Activated CD4-positive, alpha-beta T cell treated with anti-CD3 and anti-CD28 coated beads, Interleukin-2, amount 10 ng/mL, durations not matched to agents 7 days and 5 days (primary cell): ENCODE results near the gene CAVIN4. TPM values are rescaled to one million over a fixed set of nuclear protein-coding genes. Genes with fewer than 3 reads are reported as not detected.
A peak's percentile ranks its signal among the peaks of the same experiment; 100 is the strongest.

Experiments
- CTCF ChIA-PET: fragments of 350-600 bp; sonication (Branson Sonifier 250); formaldehyde crosslinking; loops from one replicate; lab custom pipeline; 2021; ENCODE audit warnings: antibody characterized with exemption; lab: Charles Lee
- POLR2A ChIA-PET: fragments of 350-600 bp; sonication (Branson Sonifier 250); formaldehyde crosslinking; loops from one replicate; lab custom pipeline; 2021; ENCODE audit warnings: antibody characterized with exemption; lab: Charles Lee
- DNase-seq: peaks from one replicate; pipeline ENCODE4 v3.0.0-alpha.2; 2020
- H3K27ac Mint-ChIP-seq: one replicate; pipeline ENCODE4 v1.8.0; 2021; ENCODE audit warnings: mild to moderate bottlenecking, moderate library complexity, mixed read lengths
- H3K27me3 Mint-ChIP-seq: one replicate; pipeline ENCODE4 v1.8.0; 2021; ENCODE audit warnings: mixed read lengths
- H3K36me3 Mint-ChIP-seq: one replicate; pipeline ENCODE4 v1.8.0; 2021; ENCODE audit warnings: low read depth, mixed read lengths
- H3K4me1 Mint-ChIP-seq: one replicate; pipeline ENCODE4 v1.8.0; 2021; ENCODE audit warnings: mixed read lengths
- H3K4me3 Mint-ChIP-seq: one replicate; pipeline ENCODE4 v1.8.0; 2021; ENCODE audit warnings: mild to moderate bottlenecking, moderate library complexity, mixed read lengths
- H3K9me3 Mint-ChIP-seq: one replicate; pipeline ENCODE4 v1.8.0; 2021; ENCODE audit warnings: mixed read lengths
- total RNA-seq, 2 experiments: library from RNA; stranded (reverse); gene quantifications; one replicate each; pipeline ENCODE4 v1.2.3, GENCODE V29; 2021

CAVIN4 gene
- total RNA-seq, 2 experiments from 2014 or later, result 0.10 to 0.12 TPM

- no peak overlapping the region for H3K4me3 Mint-ChIP-seq
- H3K27me3 Mint-ChIP-seq, result peaks cover 15% of the 10 kb centered on the region
- no peak overlapping the region for H3K27ac Mint-ChIP-seq
- no peaks in the 10 kb centered on the region for H3K9me3 Mint-ChIP-seq
- H3K4me1 Mint-ChIP-seq, result peaks cover 19% of the 10 kb centered on the region
- CTCF ChIA-PET, result interaction anchor here (1.2 kb wide), 1 partner anchor 14 kb away, joined by 4 read pairs; no protein-coding TSS in a partner anchor
- no peaks in the 10 kb centered on the region for H3K36me3 Mint-ChIP-seq
- POLR2A ChIA-PET, result no interaction called here
- peak; percentile 17 for DNase-seq
Measured at GRCh38 chr9:100595391-100596199, 17.7 kb downstream of the CAVIN4 start.

- DNase-seq, result no peak
- Mint-ChIP-seq H3K27ac (no peak overlapping the region), H3K27me3 (peaks cover 15% of the 10 kb centered on the region), H3K4me1 (peaks cover 19% of the 10 kb centered on the region), H3K4me3 (no peak overlapping the region), H3K9me3 (no peaks in the 10 kb centered on the region), H3K36me3 (no peaks in the 10 kb centered on the region)
- ChIA-PET POLR2A (no interaction called here), CTCF (no interaction called here)
Measured at GRCh38 chr9:100597236-100597635, 19.4 kb downstream of the CAVIN4 start.

GRCh38 chr9:100598641-100599145 lies 20.8 kb downstream of the CAVIN4 start:
- Mint-ChIP-seq H3K27ac (no peak overlapping the region), H3K9me3 (no peaks in the 10 kb centered on the region), H3K36me3 (no peaks in the 10 kb centered on the region), H3K4me1 (peaks cover 19% of the 10 kb centered on the region), H3K27me3 (peaks cover 15% of the 10 kb centered on the region), H3K4me3 (peak overlapping the region; percentile 64)
- DNase-seq, result peak; percentile 74
- ChIA-PET POLR2A (no interaction called here), CTCF (interaction anchor here (1.4 kb wide), 1 partner anchor 713 kb away, joined by 4 read pairs; no protein-coding TSS in a partner anchor)

GRCh38 chr9:100600521-100601079 lies 22.7 kb downstream of the CAVIN4 start:
- Mint-ChIP-seq H3K27me3 (peaks cover 15% of the 10 kb centered on the region), H3K9me3 (no peaks in the 10 kb centered on the region), H3K36me3 (no peaks in the 10 kb centered on the region), H3K4me1 (peaks cover 19% of the 10 kb centered on the region), H3K4me3 (no peak overlapping the region), H3K27ac (no peak overlapping the region)
- ChIA-PET POLR2A (no interaction called here), CTCF (interaction anchor here (3.0 kb wide), 1 partner anchor 711 kb away, joined by 9 read pairs; no protein-coding TSS in a partner anchor)
- no peak for DNase-seq

- DNase-seq, result peak; percentile 67
- CTCF ChIA-PET, result interaction anchor here (0.6 to 3.0 kb wide), 5 partner anchors 9 to 710 kb away, joined by 3 to 9 read pairs (median 6); no protein-coding TSS in a partner anchor
- Mint-ChIP-seq H3K4me3 (no peak overlapping the region), H3K27me3 (peaks cover 11% of the 10 kb centered on the region), H3K27ac (no peak overlapping the region), H3K36me3 (no peaks in the 10 kb centered on the region), H3K4me1 (peaks cover 19% of the 10 kb centered on the region), H3K9me3 (no peaks in the 10 kb centered on the region)
- POLR2A ChIA-PET, result no interaction called here
Measured at GRCh38 chr9:100601216-100601615, 23.3 kb downstream of the CAVIN4 start.

GRCh38 chr9:100602342-100602801 lies 24.5 kb downstream of the CAVIN4 start:
- Mint-ChIP-seq H3K4me1 (peaks cover 19% of the 10 kb centered on the region), H3K4me3 (no peak overlapping the region), H3K27ac (no peak overlapping the region), H3K36me3 (no peaks in the 10 kb centered on the region), H3K27me3 (peaks cover 9% of the 10 kb centered on the region), H3K9me3 (no peaks in the 10 kb centered on the region)
- CTCF ChIA-PET, result interaction anchor here (1.1 to 3.0 kb wide), 5 partner anchors 8 to 709 kb away, joined by 3 to 9 read pairs (median 6); no protein-coding TSS in a partner anchor
- DNase-seq, result no peak
- POLR2A ChIA-PET, result no interaction called here

GRCh38 chr9:100605405-100605804 lies 27.5 kb downstream of the CAVIN4 start:
- ChIA-PET CTCF (interaction anchor here (0.6 kb wide), 1 partner anchor 764 kb away, joined by 3 read pairs; no protein-coding TSS in a partner anchor), POLR2A (no interaction called here)
- Mint-ChIP-seq H3K4me1 (no peaks in the 10 kb centered on the region), H3K27ac (no peak overlapping the region), H3K27me3 (no peaks in the 10 kb centered on the region), H3K9me3 (no peaks in the 10 kb centered on the region), H3K36me3 (no peaks in the 10 kb centered on the region), H3K4me3 (no peak overlapping the region)
- DNase-seq, result no peak

GRCh38 chr9:100619194-100619593 lies 41.3 kb downstream of the CAVIN4 start:
- H3K9me3 Mint-ChIP-seq, result peaks cover 9% of the 10 kb centered on the region
- H3K27ac Mint-ChIP-seq, result no peak overlapping the region
- no peak overlapping the region for H3K4me3 Mint-ChIP-seq
- H3K27me3 Mint-ChIP-seq, result peaks cover 19% of the 10 kb centered on the region
- POLR2A ChIA-PET, result no interaction called here
- DNase-seq, result no peak
- CTCF ChIA-PET, result no interaction called here
- no peaks in the 10 kb centered on the region for H3K4me1 Mint-ChIP-seq
- H3K36me3 Mint-ChIP-seq, result no peaks in the 10 kb centered on the region

- CTCF ChIA-PET, result no interaction called here
- Mint-ChIP-seq H3K4me1 (no peaks in the 10 kb centered on the region), H3K27me3 (peaks cover 19% of the 10 kb centered on the region), H3K9me3 (peaks cover 9% of the 10 kb centered on the region), H3K36me3 (no peaks in the 10 kb centered on the region), H3K27ac (no peak overlapping the region), H3K4me3 (no peak overlapping the region)
- POLR2A ChIA-PET, result no interaction called here
- DNase-seq, result no peak
Measured at GRCh38 chr9:100619665-100620064, 41.8 kb downstream of the CAVIN4 start.

- no peak overlapping the region for H3K4me3 Mint-ChIP-seq
- H3K4me1 Mint-ChIP-seq, result no peaks in the 10 kb centered on the region
- no peaks in the 10 kb centered on the region for H3K9me3 Mint-ChIP-seq
- no peak overlapping the region for H3K27ac Mint-ChIP-seq
- no peaks in the 10 kb centered on the region for H3K27me3 Mint-ChIP-seq
- CTCF ChIA-PET, result no interaction called here
- POLR2A ChIA-PET, result no interaction called here
- no peaks in the 10 kb centered on the region for H3K36me3 Mint-ChIP-seq
- DNase-seq, result no peak
Measured at GRCh38 chr9:100623969-100624368, 46.1 kb downstream of the CAVIN4 start.

- H3K27ac Mint-ChIP-seq, result no peak overlapping the region
- no peaks in the 10 kb centered on the region for H3K4me1 Mint-ChIP-seq
- ChIA-PET CTCF (no interaction called here), POLR2A (no interaction called here)
- no peaks in the 10 kb centered on the region for H3K36me3 Mint-ChIP-seq
- no peaks in the 10 kb centered on the region for H3K9me3 Mint-ChIP-seq
- H3K4me3 Mint-ChIP-seq, result no peak overlapping the region
- DNase-seq, result no peak
- H3K27me3 Mint-ChIP-seq, result peaks cover 2% of the 10 kb centered on the region
Measured at GRCh38 chr9:100626949-100627348, 49.1 kb downstream of the CAVIN4 start.

GRCh38 chr9:100637787-100638186 lies 59.9 kb downstream of the CAVIN4 start:
- POLR2A ChIA-PET, result no interaction called here
- H3K9me3 Mint-ChIP-seq, result no peaks in the 10 kb centered on the region
- no peaks in the 10 kb centered on the region for H3K27me3 Mint-ChIP-seq
- no peak for DNase-seq
- H3K4me3 Mint-ChIP-seq, result no peak overlapping the region
- H3K4me1 Mint-ChIP-seq, result no peaks in the 10 kb centered on the region
- CTCF ChIA-PET, result no interaction called here
- H3K27ac Mint-ChIP-seq, result no peak overlapping the region
- H3K36me3 Mint-ChIP-seq, result no peaks in the 10 kb centered on the region
